Measurements from ENCODE around the gene NDUFAF8. TPM values are rescaled to one million over a fixed set of nuclear protein-coding genes. Genes with fewer than 3 reads are reported as not detected.

The NDUFAF8 gene
- total RNA-seq, 1 experiment from 2014 or later = 34.7 TPM

GRCh38 chr17:81252326-81252986 lies 13.3 kb downstream of the NDUFAF8 start:
- Histone ChIP-seq H3K79me2 (ENCODE audit: low read length) (no peaks in the 10 kb centered on the region), H3K4me3 (ENCODE audit: low read length) (no peak overlapping the region; the same call in 1 of the 2 replicates), H3K4me1 (ENCODE audit: low read length) (peaks cover 31% of the 10 kb centered on the region), H3K27ac (ENCODE audit: low read length) (peak overlapping the region; percentile 85), H3K9ac (ENCODE audit: low read length) (peak overlapping the region; percentile 40), H2AFZ (ENCODE audit: low read length) (no peak overlapping the region), H3K9me2 (replicated peaks; ENCODE audit: insufficient read depth, low read length) (no peaks in the 10 kb centered on the region), H3K4me2 (ENCODE audit: low read depth, low read length, poor library complexity, severe bottlenecking) (peak overlapping the region; percentile 77), H4K20me1 (ENCODE audit: insufficient read depth, low read depth, low read length) (peaks cover 21% of the 10 kb centered on the region; the same call in 1 of the 2 replicates), H3K9me3 (ENCODE audit: low read length) (no peaks in the 10 kb centered on the region), H3K27me3 (ENCODE audit: low read length) (no peaks in the 10 kb centered on the region), H3K36me3 (ENCODE audit: insufficient read depth, low read length) (peaks cover 15% of the 10 kb centered on the region; the same call in 1 of the 2 replicates)
- no peak for DNase-seq

GRCh38 chr17:81252987-81253329 lies 13.8 kb downstream of the NDUFAF8 start:
- Histone ChIP-seq H3K4me2 (ENCODE audit: low read depth, low read length, poor library complexity, severe bottlenecking) (peak overlapping the region; percentile 77), H3K9me2 (replicated peaks; ENCODE audit: insufficient read depth, low read length) (no peaks in the 10 kb centered on the region), H3K36me3 (ENCODE audit: insufficient read depth, low read length) (peaks cover 15% of the 10 kb centered on the region; the same call in 1 of the 2 replicates), H3K79me2 (ENCODE audit: low read length) (no peaks in the 10 kb centered on the region), H3K9ac (ENCODE audit: low read length) (no peak overlapping the region), H2AFZ (ENCODE audit: low read length) (no peak overlapping the region), H3K4me1 (ENCODE audit: low read length) (peaks cover 31% of the 10 kb centered on the region), H4K20me1 (ENCODE audit: insufficient read depth, low read depth, low read length) (peaks cover 21% of the 10 kb centered on the region; the same call in 1 of the 2 replicates), H3K4me3 (ENCODE audit: low read length) (no peak overlapping the region), H3K27me3 (ENCODE audit: low read length) (no peaks in the 10 kb centered on the region), H3K27ac (ENCODE audit: low read length) (peak overlapping the region; percentile 85; the same call in 1 of the 2 replicates), H3K9me3 (ENCODE audit: low read length) (no peaks in the 10 kb centered on the region)
- no peak for DNase-seq

DNA sequence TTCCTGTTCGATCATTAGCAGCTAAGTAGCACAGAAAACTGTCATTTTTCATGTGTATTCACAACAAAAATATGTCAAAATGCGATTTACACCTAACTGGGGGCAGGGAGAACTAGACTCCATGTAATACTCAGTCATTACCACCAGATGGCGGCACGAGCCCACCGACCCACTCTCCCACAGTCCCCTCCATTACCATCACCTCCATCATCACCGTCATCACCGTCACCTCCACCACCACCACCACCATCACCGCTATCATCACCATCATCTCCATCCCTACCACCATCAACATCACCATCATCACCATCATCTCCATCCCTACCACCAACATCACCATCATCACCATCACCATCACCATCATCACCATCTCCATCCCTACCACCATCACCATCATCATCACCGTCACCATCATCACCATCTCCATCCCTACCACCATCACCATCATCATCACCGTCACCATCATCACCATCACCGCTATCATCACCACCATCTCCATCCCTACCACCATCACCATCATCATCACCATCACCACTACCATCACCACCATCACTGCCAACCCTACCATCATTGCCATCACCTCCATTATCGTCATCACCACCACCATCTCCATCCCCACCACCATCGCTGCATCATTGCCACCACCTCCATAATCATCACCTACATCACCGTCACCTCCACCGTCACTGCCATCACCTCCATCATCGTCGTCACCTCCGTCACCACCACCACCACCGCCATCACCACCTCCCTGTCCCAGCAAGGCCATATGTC lies 14.4 kb downstream of the NDUFAF8 start:
- Histone ChIP-seq H3K79me2 (ENCODE audit: low read length) (no peaks in the 10 kb centered on the region), H3K27ac (ENCODE audit: low read length) (0 out of 2 replicates have a peak overlapping the region, but pooled peaks have one; percentile 85), H3K4me1 (ENCODE audit: low read length) (peaks cover 31% of the 10 kb centered on the region), H4K20me1 (ENCODE audit: insufficient read depth, low read depth, low read length) (peaks cover 21% of the 10 kb centered on the region; the same call in 1 of the 2 replicates), H3K9ac (ENCODE audit: low read length) (no peak overlapping the region), H3K27me3 (ENCODE audit: low read length) (no peaks in the 10 kb centered on the region), H3K9me3 (ENCODE audit: low read length) (no peaks in the 10 kb centered on the region), H3K9me2 (replicated peaks; ENCODE audit: insufficient read depth, low read length) (no peaks in the 10 kb centered on the region), H3K4me3 (ENCODE audit: low read length) (no peak overlapping the region), H3K36me3 (ENCODE audit: insufficient read depth, low read length) (peaks cover 15% of the 10 kb centered on the region; the same call in 1 of the 2 replicates), H3K4me2 (ENCODE audit: low read depth, low read length, poor library complexity, severe bottlenecking) (no peak overlapping the region), H2AFZ (ENCODE audit: low read length) (no peak overlapping the region)
- DNase-seq = peak; percentile 64

- Histone ChIP-seq H4K20me1 (ENCODE audit: insufficient read depth, low read depth, low read length) (peaks cover 21% of the 10 kb centered on the region; the same call in 1 of the 2 replicates), H3K36me3 (ENCODE audit: insufficient read depth, low read length) (peaks cover 9% of the 10 kb centered on the region; the same call in 1 of the 2 replicates), H3K9ac (ENCODE audit: low read length) (no peak overlapping the region)
These were observed 16.0 kb downstream of the NDUFAF8 start for GRCh38 chr17:81254955-81255717.

DNA sequence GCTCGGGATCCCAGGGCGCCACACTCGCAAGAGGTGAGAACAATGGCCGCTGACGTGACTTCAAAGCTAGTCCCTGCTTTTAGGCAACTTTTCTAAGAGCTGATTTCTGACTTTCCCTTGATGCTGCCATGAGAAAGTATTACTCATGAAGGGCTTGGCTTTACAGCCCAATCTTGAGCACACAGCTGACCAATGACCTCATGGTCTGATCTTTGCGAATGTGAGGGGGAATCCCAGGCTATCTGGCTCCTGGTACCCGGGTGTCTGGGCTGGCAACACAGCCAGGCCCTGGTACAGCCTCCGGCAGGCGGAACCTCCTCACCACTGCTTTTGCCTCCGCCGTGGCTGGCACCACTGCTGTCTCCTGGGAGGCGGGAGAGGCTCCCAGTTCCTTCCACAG lies 17.5 kb downstream of the NDUFAF8 start:
- H3K9me3 ChIP-seq (ENCODE audit: low read length) = no peaks in the 10 kb centered on the region
- H2AFZ ChIP-seq (ENCODE audit: low read length) = no peak overlapping the region
- H3K36me3 ChIP-seq (ENCODE audit: insufficient read depth, low read length) = no peaks in the 10 kb centered on the region
- no peaks in the 10 kb centered on the region for H3K79me2 ChIP-seq (ENCODE audit: low read length)
- H3K9ac ChIP-seq (ENCODE audit: low read length) = no peak overlapping the region
- H3K4me2 ChIP-seq (ENCODE audit: low read depth, low read length, poor library complexity, severe bottlenecking) = no peak overlapping the region
- no peak overlapping the region for H3K27ac ChIP-seq (ENCODE audit: low read length)
- H4K20me1 ChIP-seq (ENCODE audit: insufficient read depth, low read depth, low read length) = peaks cover 14% of the 10 kb centered on the region; the same call in 1 of the 2 replicates
- peaks cover 16% of the 10 kb centered on the region for H3K4me1 ChIP-seq (ENCODE audit: low read length)
- H3K9me2 ChIP-seq (replicated peaks; ENCODE audit: insufficient read depth, low read length) = no peaks in the 10 kb centered on the region
- H3K4me3 ChIP-seq (ENCODE audit: low read length) = no peak overlapping the region
- DNase-seq = no peak
- no peaks in the 10 kb centered on the region for H3K27me3 ChIP-seq (ENCODE audit: low read length)

More at GRCh38 chr17:81254955-81255717, 16.0 kb downstream of the NDUFAF8 start:
- Histone ChIP-seq H2AFZ (ENCODE audit: low read length) (no peak overlapping the region), H3K4me1 (ENCODE audit: low read length) (peaks cover 31% of the 10 kb centered on the region), H3K9me2 (replicated peaks; ENCODE audit: insufficient read depth, low read length) (no peaks in the 10 kb centered on the region), H3K27ac (ENCODE audit: low read length) (no peak overlapping the region), H3K4me3 (ENCODE audit: low read length) (no peak overlapping the region), H3K79me2 (ENCODE audit: low read length) (no peaks in the 10 kb centered on the region), H3K9me3 (ENCODE audit: low read length) (no peaks in the 10 kb centered on the region), H3K27me3 (ENCODE audit: low read length) (no peaks in the 10 kb centered on the region), H3K4me2 (ENCODE audit: low read depth, low read length, poor library complexity, severe bottlenecking) (no peak overlapping the region)
- DNase-seq = no peak

DNA sequence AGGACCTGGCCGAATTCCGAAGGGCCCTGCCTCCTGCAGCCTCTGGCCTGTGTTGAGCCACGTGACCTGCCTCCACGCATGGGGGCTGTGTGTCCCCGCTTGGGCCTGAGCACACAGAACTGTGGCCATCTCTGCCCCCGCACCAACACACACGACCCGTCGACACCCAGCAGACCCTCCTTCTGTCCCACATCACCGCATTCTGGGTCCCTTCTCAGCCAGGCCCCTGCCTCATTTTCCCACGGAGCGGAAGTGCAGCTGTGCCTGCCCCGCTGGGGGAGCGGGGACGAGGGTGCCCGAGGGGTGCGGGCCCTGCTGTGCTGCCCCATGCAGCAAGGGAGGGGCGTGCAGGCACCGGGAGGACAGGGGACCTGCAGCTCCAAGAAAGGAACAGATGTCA lies 18.4 kb downstream of the NDUFAF8 start:
- Histone ChIP-seq H3K36me3 (ENCODE audit: insufficient read depth, low read length) (no peaks in the 10 kb centered on the region), H3K4me2 (ENCODE audit: low read depth, low read length, poor library complexity, severe bottlenecking) (no peak overlapping the region)
- no peak for DNase-seq

DNA sequence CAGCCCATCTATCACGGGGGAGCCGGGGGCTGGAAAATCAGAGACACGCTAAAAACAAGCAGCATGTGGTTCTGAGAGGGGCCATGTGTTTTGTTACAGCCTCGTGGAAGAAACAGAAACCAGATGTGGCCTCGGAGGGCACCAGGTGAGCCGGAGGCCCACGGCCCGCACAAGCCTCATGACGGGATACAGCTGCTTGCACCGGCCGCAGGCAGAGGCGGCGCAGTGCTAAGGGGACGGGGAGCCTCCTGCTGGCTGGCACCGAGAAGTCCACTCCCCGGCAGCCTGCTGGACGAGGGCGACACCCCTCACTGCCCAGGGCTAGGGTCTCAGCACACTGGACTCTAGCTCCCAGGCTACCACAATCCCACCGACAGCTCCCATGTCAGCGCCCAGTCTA lies 19.2 kb downstream of the NDUFAF8 start:
- Histone ChIP-seq H4K20me1 (ENCODE audit: insufficient read depth, low read depth, low read length) (0 out of 2 replicates have a peak, but pooled peaks cover 3% of the 10 kb centered on the region), H3K9me3 (ENCODE audit: low read length) (no peaks in the 10 kb centered on the region), H3K27ac (ENCODE audit: low read length) (no peak overlapping the region), H3K4me2 (ENCODE audit: low read depth, low read length, poor library complexity, severe bottlenecking) (no peak overlapping the region), H3K4me1 (ENCODE audit: low read length) (no peaks in the 10 kb centered on the region), H3K4me3 (ENCODE audit: low read length) (no peak overlapping the region), H2AFZ (ENCODE audit: low read length) (no peak overlapping the region), H3K9ac (ENCODE audit: low read length) (no peak overlapping the region), H3K36me3 (ENCODE audit: insufficient read depth, low read length) (no peaks in the 10 kb centered on the region), H3K9me2 (replicated peaks; ENCODE audit: insufficient read depth, low read length) (no peaks in the 10 kb centered on the region), H3K27me3 (ENCODE audit: low read length) (no peaks in the 10 kb centered on the region), H3K79me2 (ENCODE audit: low read length) (no peaks in the 10 kb centered on the region)
- no peak for DNase-seq

More for the DNA sequence above, 18.4 kb downstream of the NDUFAF8 start:
- Histone ChIP-seq H3K9ac (ENCODE audit: low read length) (no peak overlapping the region), H3K4me3 (ENCODE audit: low read length) (no peak overlapping the region), H4K20me1 (ENCODE audit: insufficient read depth, low read depth, low read length) (peaks cover 9% of the 10 kb centered on the region; the same call in 1 of the 2 replicates), H2AFZ (ENCODE audit: low read length) (no peak overlapping the region), H3K27ac (ENCODE audit: low read length) (no peak overlapping the region), H3K9me2 (replicated peaks; ENCODE audit: insufficient read depth, low read length) (no peaks in the 10 kb centered on the region), H3K27me3 (ENCODE audit: low read length) (no peaks in the 10 kb centered on the region), H3K9me3 (ENCODE audit: low read length) (no peaks in the 10 kb centered on the region), H3K4me1 (ENCODE audit: low read length) (peaks cover 7% of the 10 kb centered on the region), H3K79me2 (ENCODE audit: low read length) (no peaks in the 10 kb centered on the region)

Data from Karpas-422 (cell line).